D721Med (cell line): ENCODE measurements around the gene FAT1.
A peak's percentile ranks its signal among the peaks of the same experiment; 100 is the strongest.

Experiments
- DNase-seq: peaks from one replicate; pipeline ENCODE4 v3.0.0; 2011; ENCODE audit warnings: low spot score; ENCODE audit not compliant: insufficient read length
- FAIRE-seq: peaks from 2 replicates; lab custom pipeline; 2011; peaks lifted over from hg19 to GRCh38; lab: Jason Lieb, UNC
- TF ChIP-seq, protein P1 (sequence below): IDR thresholded peaks from 2 replicates; pipeline ENCODE4 v1.5.1; 2012; ENCODE audit warnings: mild to moderate bottlenecking, control low read depth; ENCODE audit not compliant: insufficient read depth; ENCODE audit errors: missing control alignments

The FAT1 gene

GRCh38 chr4:186587416-186588018 is 136.1 kb downstream of the FAT1 start:
- no peak for DNase-seq
- TF ChIP-seq, protein P1, sequence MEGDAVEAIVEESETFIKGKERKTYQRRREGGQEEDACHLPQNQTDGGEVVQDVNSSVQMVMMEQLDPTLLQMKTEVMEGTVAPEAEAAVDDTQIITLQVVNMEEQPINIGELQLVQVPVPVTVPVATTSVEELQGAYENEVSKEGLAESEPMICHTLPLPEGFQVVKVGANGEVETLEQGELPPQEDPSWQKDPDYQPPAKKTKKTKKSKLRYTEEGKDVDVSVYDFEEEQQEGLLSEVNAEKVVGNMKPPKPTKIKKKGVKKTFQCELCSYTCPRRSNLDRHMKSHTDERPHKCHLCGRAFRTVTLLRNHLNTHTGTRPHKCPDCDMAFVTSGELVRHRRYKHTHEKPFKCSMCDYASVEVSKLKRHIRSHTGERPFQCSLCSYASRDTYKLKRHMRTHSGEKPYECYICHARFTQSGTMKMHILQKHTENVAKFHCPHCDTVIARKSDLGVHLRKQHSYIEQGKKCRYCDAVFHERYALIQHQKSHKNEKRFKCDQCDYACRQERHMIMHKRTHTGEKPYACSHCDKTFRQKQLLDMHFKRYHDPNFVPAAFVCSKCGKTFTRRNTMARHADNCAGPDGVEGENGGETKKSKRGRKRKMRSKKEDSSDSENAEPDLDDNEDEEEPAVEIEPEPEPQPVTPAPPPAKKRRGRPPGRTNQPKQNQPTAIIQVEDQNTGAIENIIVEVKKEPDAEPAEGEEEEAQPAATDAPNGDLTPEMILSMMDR, result peak; percentile 89
- no peak for FAIRE-seq

- no peak for FAIRE-seq
- TF ChIP-seq, protein P1, result no peak
- DNase-seq, result no peak
Observed at GRCh38 chr4:186586205-186586604, 137.5 kb downstream of the FAT1 start.

DNA sequence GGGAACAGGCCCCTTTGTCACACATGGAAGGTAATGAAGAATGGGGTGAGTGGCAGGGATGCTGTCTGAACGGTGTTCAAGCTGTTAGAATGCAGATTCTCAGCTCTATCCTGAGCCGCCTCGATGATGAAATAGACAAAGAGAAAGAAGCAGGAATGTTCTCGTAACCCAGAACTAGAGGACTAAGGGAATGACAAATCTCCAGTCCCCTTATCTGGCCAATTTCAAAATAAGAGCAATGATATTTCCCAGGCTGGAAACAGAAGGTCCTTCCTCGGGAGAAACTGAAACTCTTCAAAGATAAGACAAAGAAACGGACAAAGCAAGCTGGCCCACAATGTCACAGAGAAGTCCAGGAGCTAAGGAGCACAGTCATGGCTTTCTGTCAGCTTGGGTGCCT is 138.7 kb downstream of the FAT1 start:
- no peak for FAIRE-seq

DNA sequence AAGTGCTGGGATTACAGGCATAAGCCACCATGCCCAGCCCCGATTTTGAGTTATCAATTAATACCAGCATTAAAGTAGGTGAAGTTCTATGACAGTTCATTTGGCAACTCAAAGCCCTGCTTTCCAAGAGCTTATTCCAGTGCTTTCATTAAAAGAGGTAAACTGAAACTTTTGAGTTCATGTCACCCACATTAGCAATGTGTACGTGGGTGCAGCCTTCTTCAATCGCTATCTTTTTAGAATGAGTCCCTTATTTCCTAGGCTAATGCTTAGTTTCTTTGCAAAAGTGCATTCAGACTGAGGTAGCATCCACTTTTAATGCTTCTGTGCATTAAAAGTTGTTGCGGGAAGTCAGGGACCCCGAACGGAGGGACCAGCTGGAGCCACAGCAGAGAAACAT is 142.2 kb downstream of the FAT1 start:
- FAIRE-seq (no peak), DNase-seq (no peak)
- TF ChIP-seq, protein P1, result no peak

More for the DNA sequence above, 138.7 kb downstream of the FAT1 start:
- TF ChIP-seq, protein P1, result no peak
- DNase-seq, result no peak

GRCh38 chr4:186580669-186581068 is 143.0 kb downstream of the FAT1 start:
- DNase-seq (no peak), FAIRE-seq (no peak)
- TF ChIP-seq, protein P1, result no peak

- TF ChIP-seq, protein P1, result no peak
- FAIRE-seq (no peak), DNase-seq (no peak)
Observed at GRCh38 chr4:186570193-186570996, 153.3 kb downstream of the FAT1 start.
